ENCODE data around the gene FBXL5. TPM values are rescaled to one million over a fixed set of nuclear protein-coding genes. Genes with fewer than 3 reads are reported as not detected.

The FBXL5 gene
- total and polyA plus RNA-seq, 2 donors (not counting 1 experiment from before 2014, with no cell fraction given) = 21.2 to 41.0 TPM

- CTCF ChIA-PET = interaction anchor here (0.6 kb wide), 2 partner anchors 1942 kb away, joined by 3 read pairs; no protein-coding TSS in a partner anchor
These were observed 56.5 kb downstream of the FBXL5 start for GRCh38 chr4:15598644-15599043.

GRCh38 chr4:15592799-15593198 is 62.4 kb downstream of the FBXL5 start:
- Histone ChIP-seq H3K9me3 (ENCODE audit: control extremely low read depth in 1 of 3, control insufficient read depth in 2 of 3, insufficient read depth in 1 of 3, low read length in 2 of 3) (no peaks in the 10 kb centered on the region), H3K36me3 (replicated peaks in 1 of 2; ENCODE audit: control extremely low read depth in 1 of 2, control insufficient read depth in 1 of 2, extremely low read depth in 1 of 2, insufficient read depth in 2 of 2, low read length in 1 of 2) (no peaks in the 10 kb centered on the region), H3K9ac (ENCODE audit: low read length) (no peak overlapping the region), H3K4me2 (replicated peaks; ENCODE audit: low read depth, low read length, poor library complexity, severe bottlenecking) (no peak overlapping the region), H2AFZ (ENCODE audit: insufficient read depth, low read depth, low read length, poor library complexity, severe bottlenecking) (no peak overlapping the region), H4K20me1 (ENCODE audit: control insufficient read depth, insufficient read depth, low read length, poor library complexity, severe bottlenecking) (no peaks in the 10 kb centered on the region), H3K27ac (ENCODE audit: low read length in 2 of 2) (no peak overlapping the region), H3K4me3 (ENCODE audit: control extremely low read depth in 1 of 5, extremely low read depth in 1 of 5, insufficient read depth in 1 of 5, low read depth in 2 of 5, low read length in 4 of 5) (no peak overlapping the region), H3K27me3 (replicated peaks in 1 of 4; ENCODE audit: control extremely low read depth in 1 of 4, control insufficient read depth in 3 of 4, insufficient read depth in 4 of 4, low read length in 3 of 4) (no peaks in the 10 kb centered on the region), H3K4me1 (ENCODE audit: control insufficient read depth in 2 of 2, insufficient read depth in 2 of 2, low read length in 2 of 2) (no peaks in the 10 kb centered on the region), H3K79me2 (ENCODE audit: control insufficient read depth, insufficient read depth, low read length) (no peaks in the 10 kb centered on the region)
- DNase-seq (no peak), ATAC-seq (ENCODE audit: low read depth) (no peak)
- 90% methylated on average over 3 of the region's 3 CpGs for WGBS (ENCODE audit: insufficient coverage)
- H3K27me3 Mint-ChIP-seq = no peaks in the 10 kb centered on the region
- no peaks in the 10 kb centered on the region for H3K4me1 Mint-ChIP-seq
- no peak for TF ChIP-seq EZH2 (IDR thresholded peaks at IDR 0.05; ENCODE audit: borderline replicate concordance, insufficient read depth, low read depth, low read length, poor library complexity, severe bottlenecking)
- no peak for TF ChIP-seq CTCF (IDR thresholded peaks at IDR 0.05)
- H3K9me3 Mint-ChIP-seq (ENCODE audit: insufficient read depth) = no peaks in the 10 kb centered on the region
- POLR2A ChIA-PET = no interaction called here
- no peak overlapping the region for H3K27ac Mint-ChIP-seq
- CTCF ChIA-PET = no interaction called here
- intact Hi-C loops (cut with micrococcal nuclease) = no loop called here
- H3K4me3 Mint-ChIP-seq = no peak overlapping the region

More at GRCh38 chr4:15598644-15599043, 56.5 kb downstream of the FBXL5 start:
- intact Hi-C loops (cut with micrococcal nuclease) = no loop called here
- Histone ChIP-seq H3K27ac (ENCODE audit: low read length in 2 of 2) (no peak overlapping the region), H3K79me2 (ENCODE audit: control insufficient read depth, insufficient read depth, low read length) (no peaks in the 10 kb centered on the region), H3K36me3 (replicated peaks in 1 of 2; ENCODE audit: control extremely low read depth in 1 of 2, control insufficient read depth in 1 of 2, extremely low read depth in 1 of 2, insufficient read depth in 2 of 2, low read length in 1 of 2) (peaks cover 0 to 6% of the 10 kb centered on the region in 2 experiments), H3K9me3 (ENCODE audit: control extremely low read depth in 1 of 3, control insufficient read depth in 2 of 3, insufficient read depth in 1 of 3, low read length in 2 of 3) (no peaks in the 10 kb centered on the region), H3K4me3 (ENCODE audit: control extremely low read depth in 1 of 5, extremely low read depth in 1 of 5, insufficient read depth in 1 of 5, low read depth in 2 of 5, low read length in 4 of 5) (no peak overlapping the region), H3K27me3 (replicated peaks in 1 of 4; ENCODE audit: control extremely low read depth in 1 of 4, control insufficient read depth in 3 of 4, insufficient read depth in 4 of 4, low read length in 3 of 4) (no peaks in the 10 kb centered on the region), H3K9ac (ENCODE audit: low read length) (no peak overlapping the region), H3K4me1 (ENCODE audit: control insufficient read depth in 2 of 2, insufficient read depth in 2 of 2, low read length in 2 of 2) (no peaks in the 10 kb centered on the region), H3K4me2 (replicated peaks; ENCODE audit: low read depth, low read length, poor library complexity, severe bottlenecking) (no peak overlapping the region), H2AFZ (ENCODE audit: insufficient read depth, low read depth, low read length, poor library complexity, severe bottlenecking) (no peak overlapping the region), H4K20me1 (ENCODE audit: control insufficient read depth, insufficient read depth, low read length, poor library complexity, severe bottlenecking) (no peaks in the 10 kb centered on the region)
- 100% methylated on average over 2 of the region's 4 CpGs for WGBS (ENCODE audit: insufficient coverage)
- TF ChIP-seq EZH2 (IDR thresholded peaks at IDR 0.05; ENCODE audit: borderline replicate concordance, insufficient read depth, low read depth, low read length, poor library complexity, severe bottlenecking) = no peak
- no peak for TF ChIP-seq CTCF (IDR thresholded peaks at IDR 0.05)
- ATAC-seq (ENCODE audit: low read depth) (no peak), DNase-seq (no peak)
- POLR2A ChIA-PET = no interaction called here
- Mint-ChIP-seq H3K9me3 (ENCODE audit: insufficient read depth) (peaks cover 3% of the 10 kb centered on the region), H3K4me1 (no peaks in the 10 kb centered on the region), H3K27me3 (no peaks in the 10 kb centered on the region), H3K4me3 (no peak overlapping the region), H3K27ac (no peak overlapping the region)
